HCT116 (cell line): ENCODE results near the gene ARFGAP1. TPM values are rescaled to one million over a fixed set of nuclear protein-coding genes. Genes with fewer than 3 reads are reported as not detected.

Experiments
- ATAC-seq: fragments of 200-7000 bp; cut with Tn5 transposase; 2 replicates; pipeline ENCODE4 v1.9.1; 2020; ENCODE audit warnings: mild to moderate bottlenecking, moderate library complexity
- BruUV-seq: library from RNA; stranded (reverse); fragments of 400-500 nt; replicated peaks from 2 replicates; lab custom pipeline; 2021; lab: Mats Ljungman, UMichigan
- CTCF ChIA-PET: fragments of 300-600 bp; sonication (Branson Sonifier 250); formaldehyde crosslinking; loops from one replicate; lab custom pipeline; 2021; ENCODE audit warnings: antibody characterized with exemption; lab: Charles Lee
- POLR2A ChIA-PET: fragments of 300-600, 350-600 bp; sonication (Branson Sonifier 250); formaldehyde crosslinking; loops from one replicate; lab custom pipeline; 2021; ENCODE audit warnings: antibody characterized with exemption; lab: Charles Lee
- RAD21 ChIA-PET, 2 experiments: fragments of 300-600 bp; sonication (Branson Sonifier 250); formaldehyde crosslinking; loops; one replicate each; lab custom pipeline; 2023; ENCODE audit warnings: low total read pairs in 2 of 2; ENCODE audit not compliant: uncharacterized antibody in 2 of 2, unreplicated experiment in 2 of 2, low non-redundant PET in 1 of 2; lab: Charles Lee
- DNase-seq: peaks from one replicate; pipeline ENCODE4 v3.0.0-alpha.2; 2010; ENCODE audit warnings: low read depth, low spot score
- H2AFZ ChIP-seq: fragments of 200-600 bp; shearing (Covaris generic), sonication (generic); 2 replicates; pipeline ENCODE4 v1.6.1; 2017; ENCODE audit warnings: low read depth, mixed run types, mixed read lengths, antibody characterized with exemption, low read length; ENCODE audit not compliant: poor library complexity, severe bottlenecking
- H3K27ac ChIP-seq: 2 replicates; pipeline ENCODE4 v1.5.1; 2012; ENCODE audit warnings: low read depth, low read length
- H3K27me3 ChIP-seq: fragments of 200-600 bp; sonication (generic); 2 replicates; pipeline ENCODE4 v1.6.1; 2016; ENCODE audit warnings: mixed run types, low read length, mixed read lengths; ENCODE audit not compliant: insufficient read depth
- H3K36me3 ChIP-seq, 2 experiments: fragments of 200-500 bp in 1 of 2; fragments of 200-600 bp in 1 of 2; sonication (Bioruptor generic) in 1 of 2; sonication (generic) in 1 of 2; 2 replicates each; pipeline versions ENCODE4 v1.5.1 to v1.6.1; 2014 to 2016; ENCODE audit warnings: low read length in 2 of 2, inconsistent platforms in 1 of 2, mixed read lengths in 1 of 2, mixed run types in 1 of 2; ENCODE audit not compliant: insufficient read depth in 2 of 2, control insufficient read depth in 1 of 2
- H3K4me1 ChIP-seq, 2 experiments: fragments of 200-600 bp in 1 of 2; sonication (generic) in 1 of 2; 2 replicates each; pipeline versions ENCODE4 v1.5.1 to v1.6.1; 2012 to 2017; ENCODE audit warnings: low read length in 2 of 2, inconsistent platforms in 1 of 2, mild to moderate bottlenecking in 1 of 2, mixed read lengths in 1 of 2, mixed run types in 1 of 2, moderate library complexity in 1 of 2; ENCODE audit not compliant: insufficient read depth in 2 of 2, control insufficient read depth in 1 of 2
- H3K4me2 ChIP-seq: fragments of 200-600 bp; sonication (generic); 2 replicates; pipeline ENCODE4 v1.6.1; 2017; ENCODE audit warnings: mixed run types, low read length, mixed read lengths
- H3K4me3 ChIP-seq, 2 experiments: fragments of 200-600 bp in 1 of 2; sonication (generic) in 1 of 2; replicated peaks in 1 of 2; 2 replicates each; pipeline ENCODE4 v1.5.1; 2011 to 2016; ENCODE audit warnings: low read length in 2 of 2, control low read depth in 1 of 2, low read depth in 1 of 2, mild to moderate bottlenecking in 1 of 2, mixed read lengths in 1 of 2, mixed run types in 1 of 2
- H3K79me2 ChIP-seq: fragments of 200-600 bp; sonication (generic); 2 replicates; pipeline ENCODE4 v1.6.1; 2017; ENCODE audit warnings: mild to moderate bottlenecking, mixed run types, low read length, moderate library complexity, mixed read lengths; ENCODE audit not compliant: insufficient read depth
- H3K9ac ChIP-seq: fragments of 200-600 bp; sonication (generic); 2 replicates; pipeline ENCODE4 v1.6.1; 2016; ENCODE audit warnings: low read length, mixed read lengths
- H3K9me2 ChIP-seq: fragments of 200-600 bp; sonication (generic), shearing (Covaris generic); 2 replicates; pipeline ENCODE4 v1.6.1; 2017; ENCODE audit warnings: mixed run types, mild to moderate bottlenecking, moderate library complexity; ENCODE audit not compliant: insufficient read depth
- H3K9me3 ChIP-seq, 2 experiments: fragments of 200-500 bp in 1 of 2; fragments of 200-600 bp in 1 of 2; sonication (Bioruptor generic) in 1 of 2; sonication (generic) in 1 of 2; 2 replicates each; pipeline ENCODE4 v1.6.1; 2014 to 2017; ENCODE audit warnings: low read length in 2 of 2, mixed read lengths in 2 of 2, inconsistent platforms in 1 of 2, low read depth in 1 of 2, mild to moderate bottlenecking in 1 of 2, mixed run types in 1 of 2, moderate library complexity in 1 of 2; ENCODE audit not compliant: control insufficient read depth in 1 of 2, insufficient read depth in 1 of 2
- H4K20me1 ChIP-seq: fragments of 200-600 bp; sonication (generic), shearing (Covaris generic); 2 replicates; pipeline ENCODE4 v1.6.1; 2017; ENCODE audit warnings: mixed run types, mild to moderate bottlenecking, moderate library complexity; ENCODE audit not compliant: insufficient read depth
- ATF3 ChIP-seq: IDR thresholded peaks from 2 replicates; pipeline ENCODE4 v1.6.1; 2012
- CBX3 ChIP-seq: IDR thresholded peaks from 2 replicates; pipeline ENCODE4 v1.6.1; 2012; ENCODE audit warnings: low read depth
- CEBPB ChIP-seq: IDR thresholded peaks from 2 replicates; pipeline ENCODE4 v1.6.1; 2012; ENCODE audit warnings: low read depth
- CTCF ChIP-seq, 3 experiments: fragments of 200-600 bp in 1 of 3; sonication (generic) in 1 of 3; IDR thresholded peaks in 2 of 3; conservative IDR thresholded peaks in 1 of 3; 2 replicates each; pipeline ENCODE4 v1.5.1; 2012 to 2017; ENCODE audit warnings: low read depth in 2 of 3, low read length in 2 of 3, antibody characterized with exemption in 1 of 3, borderline replicate concordance in 1 of 3, control low read depth in 1 of 3, mild to moderate bottlenecking in 1 of 3, mixed read lengths in 1 of 3, mixed run types in 1 of 3, moderate library complexity in 1 of 3; ENCODE audit not compliant: insufficient read depth in 1 of 3
- EGR1 ChIP-seq: IDR thresholded peaks from 2 replicates; pipeline ENCODE4 v1.6.1; 2012; ENCODE audit warnings: low read depth
- JUND ChIP-seq: IDR thresholded peaks from 2 replicates; pipeline ENCODE4 v1.6.1; 2012
- POLR2A ChIP-seq: IDR thresholded peaks from 2 replicates; pipeline ENCODE4 v1.7.0; 2011; ENCODE audit warnings: borderline replicate concordance; ENCODE audit not compliant: insufficient read depth, insufficient read length; ENCODE audit errors: extremely low read depth
- POLR2AphosphoS5 ChIP-seq: IDR thresholded peaks from 2 replicates; pipeline ENCODE4 v1.6.1; 2011; ENCODE audit warnings: mild to moderate bottlenecking, low read depth, low read length, moderate library complexity
- SP1 ChIP-seq: IDR thresholded peaks from 2 replicates; pipeline ENCODE4 v1.6.1; 2012; ENCODE audit warnings: low read depth
- TCF7L2 ChIP-seq: IDR thresholded peaks from 2 replicates; pipeline ENCODE4 v1.7.0; 2011; ENCODE audit warnings: borderline replicate concordance, inconsistent platforms; ENCODE audit not compliant: insufficient read depth, insufficient read length; ENCODE audit errors: extremely low read depth
- YY1 ChIP-seq: IDR thresholded peaks from 2 replicates; pipeline ENCODE4 v1.6.1; 2011; ENCODE audit warnings: low read length, low read depth, moderate library complexity, mild to moderate bottlenecking; ENCODE audit not compliant: insufficient replicate concordance; ENCODE audit errors: extremely low read depth
- intact Hi-C: fragments of 100-400 bp; cut with micrococcal nuclease; formaldehyde crosslinking; loops from 2 replicates; pipeline ENCODE4 v1.10.0; 2022
- total RNA-seq: library from RNA; stranded (reverse); gene quantifications from one replicate; pipeline ENCODE4 v1.2.1, GENCODE V29; 2021; ENCODE audit not compliant: unreplicated experiment

The ARFGAP1 gene
- total RNA-seq, 1 experiment from 2014 or later: 94.4 TPM

- POLR2A ChIA-PET: no interaction called here
- no peak for TF ChIP-seq CBX3
- TF ChIP-seq YY1: no peak
- no peak for TF ChIP-seq JUND
- Histone ChIP-seq H3K27ac (no peak overlapping the region), H3K27me3 (peaks cover 15% of the 10 kb centered on the region), H3K9ac (no peak overlapping the region), H3K9me3 (peaks cover 3 to 4% of the 10 kb centered on the region in 2 experiments; a peak in 1 of 4 replicates), H4K20me1 (no peaks in the 10 kb centered on the region), H2AFZ (no peak overlapping the region), H3K36me3 (no peaks in the 10 kb centered on the region), H3K4me2 (no peak overlapping the region), H3K4me1 (no peaks in the 10 kb centered on the region), H3K79me2 (no peaks in the 10 kb centered on the region), H3K9me2 (no peaks in the 10 kb centered on the region), H3K4me3 (no peak overlapping the region)
- intact Hi-C loops: no loop called here
- BruUV-seq: no TSS peak
- no peak for ATAC-seq
- RAD21 ChIA-PET: no interaction called here
- CTCF ChIA-PET: no interaction called here
- no peak for DNase-seq
These were observed 63.1 kb downstream of the ARFGAP1 start for GRCh38 chr20:63335711-63336110.

GRCh38 chr20:63336232-63336752 lies 63.7 kb downstream of the ARFGAP1 start:
- BruUV-seq: no TSS peak
- H3K36me3 ChIP-seq: no peaks in the 10 kb centered on the region
- H3K4me1 ChIP-seq: no peaks in the 10 kb centered on the region
- ATAC-seq (no peak), DNase-seq (no peak)
- RAD21 ChIA-PET: no interaction called here
- H3K9ac ChIP-seq: no peak overlapping the region
- H2AFZ ChIP-seq: no peak overlapping the region
- POLR2A ChIA-PET: no interaction called here
- H3K9me3 ChIP-seq: peaks cover 3 to 4% of the 10 kb centered on the region in 2 experiments; a peak in 1 of 4 replicates
- H3K79me2 ChIP-seq: no peaks in the 10 kb centered on the region
- H3K27ac ChIP-seq: no peak overlapping the region
- peaks cover 20% of the 10 kb centered on the region for H3K27me3 ChIP-seq
- H3K4me3 ChIP-seq: no peak overlapping the region
- H3K4me2 ChIP-seq: no peak overlapping the region
- intact Hi-C loops: no loop called here
- CTCF ChIA-PET: no interaction called here
- no peaks in the 10 kb centered on the region for H3K9me2 ChIP-seq
- H4K20me1 ChIP-seq: no peaks in the 10 kb centered on the region
- TF ChIP-seq SP1 (no peak), TCF7L2 (no peak), POLR2A (no peak), CEBPB (no peak), ATF3 (no peak), EGR1 (no peak), JUND (no peak), CTCF (IDR thresholded peaks at IDR 0.05 in 2 of 3, conservative IDR thresholded peaks at IDR 0.05 in 1 of 3; ENCODE audit: borderline replicate concordance in 1 of 3, insufficient read depth in 1 of 3, low read depth in 2 of 3, low read length in 2 of 3) (no peak), POLR2AphosphoS5 (no peak)
- TF ChIP-seq, all 23 proteins: peak for 0
